BLaER1 treated with 17β-estradiol and CSF1 and Interleukin-3, amounts not matched to agents 10 nM and 100 nM (cell line): ENCODE data around the gene PDGFC.
"Not testable (repeated sequence)": the region's sequence is repeated elsewhere in the genome, so short reads cannot be mapped to it uniquely, and the experiment has no call there.

Experiments used
- H3K27ac ChIP-seq, 11 experiments: shearing (Covaris generic); formaldehyde crosslinking; 2 replicates each; pipeline ENCODE4 v1.8.1; 2022
- H3K27me3 ChIP-seq, 11 experiments: shearing (Covaris generic); formaldehyde crosslinking; 2 replicates each; pipeline ENCODE4 v1.8.1; 2022
- H3K36me3 ChIP-seq, 11 experiments: shearing (Covaris generic); formaldehyde crosslinking; 2 replicates each; pipeline ENCODE4 v1.8.1; 2022
- H3K4me1 ChIP-seq, 10 experiments: shearing (Covaris generic); formaldehyde crosslinking; 2 replicates each; pipeline ENCODE4 v1.8.1; 2022
- H3K4me2 ChIP-seq, 11 experiments: shearing (Covaris generic); formaldehyde crosslinking; 2 replicates each; pipeline ENCODE4 v1.8.1; 2022
- H3K4me3 ChIP-seq, 10 experiments: shearing (Covaris generic); formaldehyde crosslinking; 2 replicates each; pipeline ENCODE4 v1.8.1; 2022
- H3K9ac ChIP-seq, 11 experiments: shearing (Covaris generic); formaldehyde crosslinking; 2 replicates each; pipeline ENCODE4 v1.8.1; 2022
- H3K9me3 ChIP-seq, 11 experiments: shearing (Covaris generic); formaldehyde crosslinking; replicated peaks in 1 of 11; 2 replicates each; pipeline ENCODE4 v1.8.1; 2022
- H4K20me1 ChIP-seq, 11 experiments: shearing (Covaris generic); formaldehyde crosslinking; 2 replicates each; pipeline ENCODE4 v1.8.1; 2022
- Cebpa-rat ChIP-seq, 11 experiments: shearing (Covaris generic); IDR thresholded peaks; 2 replicates each; pipeline ENCODE4 v1.8.1; 2022

Gene PDGFC

GRCh38 chr4:156870131-156870530, 101.5 kb downstream of the PDGFC start:
- Histone ChIP-seq H3K4me3 (no peak overlapping the region), H3K4me1 (no peaks in the 10 kb centered on the region), H3K9me3 (0 out of 22 replicates have a peak, but pooled peaks cover 0 to 4% (median 0%) of the 10 kb centered on the region in 11 experiments), H4K20me1 (no peaks in the 10 kb centered on the region), H3K27me3 (no peaks in the 10 kb centered on the region), H3K9ac (no peak overlapping the region), H3K27ac (no peak overlapping the region), H3K4me2 (no peak overlapping the region), H3K36me3 (no peaks in the 10 kb centered on the region)
- TF ChIP-seq Cebpa-rat (IDR thresholded peaks at IDR 0.05): no peak

- H4K20me1 ChIP-seq, H3K27me3 ChIP-seq, H3K4me1 ChIP-seq, H3K9ac ChIP-seq, H3K9me3 ChIP-seq, H3K4me3 ChIP-seq, H3K4me2 ChIP-seq, H3K27ac ChIP-seq, H3K36me3 ChIP-seq: not testable (repeated sequence)
Observed at GRCh38 chr4:156866088-156866487, 105.5 kb downstream of the PDGFC start.

- no peak overlapping the region for H3K4me3 ChIP-seq
- H3K27me3 ChIP-seq: no peaks in the 10 kb centered on the region
- no peak overlapping the region for H3K27ac ChIP-seq
- no peaks in the 10 kb centered on the region for H3K36me3 ChIP-seq
- H3K9me3 ChIP-seq: 0 out of 22 replicates have a peak, but pooled peaks cover 0 to 4% (median 0%) of the 10 kb centered on the region in 11 experiments
- no peaks in the 10 kb centered on the region for H4K20me1 ChIP-seq
- no peak overlapping the region for H3K9ac ChIP-seq
- no peak for TF ChIP-seq Cebpa-rat (IDR thresholded peaks at IDR 0.05)
- no peaks in the 10 kb centered on the region for H3K4me1 ChIP-seq
- H3K4me2 ChIP-seq: no peak overlapping the region
Observed at GRCh38 chr4:156865451-156865850, 106.1 kb downstream of the PDGFC start.

- H3K9me3 ChIP-seq: no peaks in the 10 kb centered on the region
- no peaks in the 10 kb centered on the region for H4K20me1 ChIP-seq
- H3K4me2 ChIP-seq: no peak overlapping the region
- H3K4me1 ChIP-seq: no peaks in the 10 kb centered on the region
- no peak overlapping the region for H3K9ac ChIP-seq
- H3K27ac ChIP-seq: no peak overlapping the region
- TF ChIP-seq Cebpa-rat (IDR thresholded peaks at IDR 0.05): no peak
- no peak overlapping the region for H3K4me3 ChIP-seq
- no peaks in the 10 kb centered on the region for H3K36me3 ChIP-seq
- no peaks in the 10 kb centered on the region for H3K27me3 ChIP-seq
Observed at GRCh38 chr4:156858071-156858470, 113.5 kb downstream of the PDGFC start.

GRCh38 chr4:156838761-156839160, 132.8 kb downstream of the PDGFC start:
- Histone ChIP-seq H3K36me3 (no peaks in the 10 kb centered on the region), H3K4me1 (no peaks in the 10 kb centered on the region), H3K27me3 (no peaks in the 10 kb centered on the region), H3K27ac (no peak overlapping the region), H3K9ac (no peak overlapping the region), H3K9me3 (peaks cover 42 to 51% (median 45%) of the 10 kb centered on the region in 11 experiments), H3K4me2 (no peak overlapping the region), H3K4me3 (no peak overlapping the region), H4K20me1 (no peaks in the 10 kb centered on the region)
- no peak for TF ChIP-seq Cebpa-rat (IDR thresholded peaks at IDR 0.05)

GRCh38 chr4:156837625-156838345, 133.8 kb downstream of the PDGFC start:
- H3K27ac ChIP-seq: no peak overlapping the region
- no peak overlapping the region for H3K4me3 ChIP-seq
- H3K4me1 ChIP-seq: no peaks in the 10 kb centered on the region
- no peak for TF ChIP-seq Cebpa-rat (IDR thresholded peaks at IDR 0.05)
- peaks cover 42 to 51% (median 45%) of the 10 kb centered on the region in 11 experiments for H3K9me3 ChIP-seq
- H3K36me3 ChIP-seq: no peaks in the 10 kb centered on the region
- H4K20me1 ChIP-seq: no peaks in the 10 kb centered on the region
- H3K27me3 ChIP-seq: no peaks in the 10 kb centered on the region
- no peak overlapping the region for H3K4me2 ChIP-seq
- H3K9ac ChIP-seq: no peak overlapping the region

- Histone ChIP-seq H3K9ac (no peak overlapping the region), H3K27ac (no peak overlapping the region), H3K4me3 (no peak overlapping the region), H3K9me3 (peaks cover 4 to 9% (median 6%) of the 10 kb centered on the region in 11 experiments; a peak in 20 of 22 replicates), H3K36me3 (no peaks in the 10 kb centered on the region), H3K4me1 (peaks cover 0 to 7% (median 0%) of the 10 kb centered on the region in 10 experiments; a peak in 2 of 20 replicates), H4K20me1 (no peaks in the 10 kb centered on the region), H3K27me3 (no peaks in the 10 kb centered on the region), H3K4me2 (no peak overlapping the region)
- TF ChIP-seq Cebpa-rat (IDR thresholded peaks at IDR 0.05): no peak
Observed at GRCh38 chr4:156832886-156833285, 138.7 kb downstream of the PDGFC start.

- Histone ChIP-seq H3K4me2 (no peak overlapping the region), H3K27me3 (no peaks in the 10 kb centered on the region), H3K36me3 (no peaks in the 10 kb centered on the region), H3K9ac (no peak overlapping the region), H4K20me1 (no peaks in the 10 kb centered on the region), H3K4me1 (peaks cover 0 to 7% (median 0%) of the 10 kb centered on the region in 10 experiments; a peak in 2 of 20 replicates), H3K27ac (no peak overlapping the region), H3K9me3 (no peaks in the 10 kb centered on the region), H3K4me3 (no peak overlapping the region)
- TF ChIP-seq Cebpa-rat (IDR thresholded peaks at IDR 0.05): no peak
Observed at GRCh38 chr4:156830351-156830750, 141.2 kb downstream of the PDGFC start.

- no peaks in the 10 kb centered on the region for H4K20me1 ChIP-seq
- no peak overlapping the region for H3K4me3 ChIP-seq
- H3K4me2 ChIP-seq: peak overlapping the region in 2 of 11 experiments; percentile 6 to 12; a peak in 2 of 22 replicates
- no peak overlapping the region for H3K27ac ChIP-seq
- H3K9me3 ChIP-seq: no peaks in the 10 kb centered on the region
- no peak overlapping the region for H3K9ac ChIP-seq
- no peaks in the 10 kb centered on the region for H3K36me3 ChIP-seq
- peaks cover 0 to 7% (median 0%) of the 10 kb centered on the region in 10 experiments; a peak in 2 of 20 replicates for H3K4me1 ChIP-seq
- no peaks in the 10 kb centered on the region for H3K27me3 ChIP-seq
- TF ChIP-seq Cebpa-rat (IDR thresholded peaks at IDR 0.05): no peak
Observed at GRCh38 chr4:156829201-156829873, 142.3 kb downstream of the PDGFC start.

GRCh38 chr4:156827519-156827918, 144.1 kb downstream of the PDGFC start:
- TF ChIP-seq Cebpa-rat (IDR thresholded peaks at IDR 0.05): peak in 1 of 11 experiments; percentile 23; a peak in 1 of 22 replicates
- Histone ChIP-seq H3K27ac (no peak overlapping the region), H4K20me1 (no peaks in the 10 kb centered on the region), H3K4me2 (no peak overlapping the region), H3K4me1 (peaks cover 0 to 7% (median 0%) of the 10 kb centered on the region in 10 experiments; a peak in 2 of 20 replicates), H3K36me3 (no peaks in the 10 kb centered on the region), H3K4me3 (no peak overlapping the region), H3K9me3 (no peaks in the 10 kb centered on the region), H3K9ac (no peak overlapping the region), H3K27me3 (no peaks in the 10 kb centered on the region)
